Measurements from ENCODE around the gene PRKN.

- TF ChIP-seq CTCF (conservative IDR thresholded peaks at IDR 0.05) (no peak), EZH2 (IDR thresholded peaks at IDR 0.05; ENCODE audit: low read depth) (no peak)
Measured at GRCh38 chr6:162109480-162110050, 618.0 kb downstream of the PRKN start.
